Activated T-helper 1 cell treated with Interleukin-2 at 50 U/mL for 16 hours (primary cell): ENCODE data around the gene WNT3.
"Not testable (repeated sequence)": the region's sequence is repeated elsewhere in the genome, so short reads cannot be mapped to it uniquely, and the experiment has no call there.

Source experiments
- DNase-seq: peaks from one replicate; pipeline ENCODE4 v3.0.0-alpha.2; 2020; ENCODE audit warnings: low read depth

The WNT3 gene, protein sequence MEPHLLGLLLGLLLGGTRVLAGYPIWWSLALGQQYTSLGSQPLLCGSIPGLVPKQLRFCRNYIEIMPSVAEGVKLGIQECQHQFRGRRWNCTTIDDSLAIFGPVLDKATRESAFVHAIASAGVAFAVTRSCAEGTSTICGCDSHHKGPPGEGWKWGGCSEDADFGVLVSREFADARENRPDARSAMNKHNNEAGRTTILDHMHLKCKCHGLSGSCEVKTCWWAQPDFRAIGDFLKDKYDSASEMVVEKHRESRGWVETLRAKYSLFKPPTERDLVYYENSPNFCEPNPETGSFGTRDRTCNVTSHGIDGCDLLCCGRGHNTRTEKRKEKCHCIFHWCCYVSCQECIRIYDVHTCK

DNA sequence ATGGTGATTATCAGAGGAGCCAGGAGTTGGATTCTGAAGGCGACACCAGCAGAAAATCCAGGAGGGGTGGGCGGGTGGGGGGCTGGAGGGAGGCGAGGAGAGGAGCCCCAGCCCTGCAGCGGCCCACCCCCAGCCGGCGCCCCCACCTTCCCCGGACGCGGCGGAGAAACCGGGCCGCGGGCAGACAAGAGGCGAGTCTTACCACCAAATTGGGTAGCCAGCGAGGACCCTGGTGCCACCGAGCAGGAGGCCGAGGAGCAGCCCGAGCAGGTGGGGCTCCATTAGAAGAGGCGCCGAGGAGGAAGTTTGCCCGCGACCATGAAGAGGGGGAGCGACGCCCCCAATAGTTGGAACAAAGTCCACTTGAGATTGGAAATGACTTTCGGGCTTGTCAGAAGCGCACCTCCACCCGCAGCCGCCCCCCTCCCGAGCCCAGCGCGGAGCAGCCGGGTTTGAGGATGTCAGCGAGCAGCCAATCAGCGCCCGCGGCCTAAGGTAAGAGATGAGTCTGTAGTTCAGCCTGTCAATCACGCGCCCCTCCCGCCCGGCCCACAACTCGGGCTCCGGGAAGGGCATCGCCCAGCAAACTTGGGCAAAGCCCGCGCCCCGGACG is at the start of gene WNT3:
Gene WNT3, minus strand, starts transcription at position 377 of the 613 bp plus-strand sequence. Its CDS starts 95 bp downstream, at position 282.
- peak; percentile 13 for DNase-seq

DNA sequence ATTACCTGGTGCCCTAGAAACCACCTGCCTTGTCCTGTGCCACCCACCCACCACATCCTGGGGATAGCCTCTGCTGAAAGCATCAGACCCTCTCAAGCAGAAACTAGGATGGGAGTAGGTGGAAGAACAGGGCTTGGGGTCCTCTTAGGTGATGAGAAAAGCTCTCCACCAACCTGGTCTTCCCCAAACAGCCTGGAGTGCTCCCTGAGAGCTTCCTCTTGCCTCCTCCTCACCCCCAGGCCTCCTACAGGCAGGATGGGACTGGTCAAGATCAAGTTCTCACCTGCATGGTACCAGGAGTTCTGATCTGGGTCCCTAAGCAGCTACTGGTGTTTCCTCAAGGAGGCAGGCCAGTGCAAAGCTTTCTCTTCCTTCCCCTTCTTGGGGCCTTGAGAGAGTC is 48.3 kb upstream of the WNT3 start:
- DNase-seq: no peak

DNA sequence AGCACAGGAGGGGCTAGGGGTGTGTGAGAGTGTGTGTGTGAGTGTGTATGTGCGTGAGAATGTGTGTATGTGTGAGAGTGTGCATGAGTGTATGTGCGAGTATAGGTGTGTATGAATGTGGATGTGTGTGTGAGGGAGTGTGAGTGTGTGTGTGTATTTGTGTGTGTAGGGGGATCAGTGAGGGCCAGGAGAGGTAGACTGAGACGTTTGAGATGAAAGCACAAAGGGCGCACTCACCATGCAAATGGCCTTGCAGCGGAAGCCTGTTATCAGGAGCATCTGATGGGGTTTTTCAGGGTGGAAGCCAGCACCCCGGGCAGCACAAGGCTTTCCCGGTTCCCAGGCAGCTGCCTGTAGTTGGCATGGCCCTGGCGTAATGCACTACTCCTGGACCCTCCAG is 47.8 kb upstream of the WNT3 start:
- no peak for DNase-seq

DNA sequence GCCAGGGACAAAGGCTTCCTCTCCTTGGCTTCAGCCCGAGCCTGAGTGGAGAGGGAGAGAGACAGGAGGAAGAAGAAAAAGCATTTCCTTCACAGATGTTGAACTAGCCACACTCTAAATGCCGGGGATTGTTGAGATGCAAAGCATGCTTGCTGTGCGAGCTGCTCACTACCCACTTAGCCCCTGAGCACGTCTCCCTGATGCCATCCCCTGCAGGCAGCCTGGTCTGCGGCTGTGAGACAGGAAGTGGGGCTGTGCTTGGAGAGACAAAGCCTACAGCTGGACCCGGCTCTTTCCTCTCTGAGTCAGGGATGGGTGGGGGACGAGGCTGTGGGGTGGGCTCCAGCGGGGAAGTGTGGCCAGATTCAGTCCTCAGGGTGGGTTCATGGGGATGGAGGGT is 46.6 kb upstream of the WNT3 start:
- DNase-seq: no peak

DNA sequence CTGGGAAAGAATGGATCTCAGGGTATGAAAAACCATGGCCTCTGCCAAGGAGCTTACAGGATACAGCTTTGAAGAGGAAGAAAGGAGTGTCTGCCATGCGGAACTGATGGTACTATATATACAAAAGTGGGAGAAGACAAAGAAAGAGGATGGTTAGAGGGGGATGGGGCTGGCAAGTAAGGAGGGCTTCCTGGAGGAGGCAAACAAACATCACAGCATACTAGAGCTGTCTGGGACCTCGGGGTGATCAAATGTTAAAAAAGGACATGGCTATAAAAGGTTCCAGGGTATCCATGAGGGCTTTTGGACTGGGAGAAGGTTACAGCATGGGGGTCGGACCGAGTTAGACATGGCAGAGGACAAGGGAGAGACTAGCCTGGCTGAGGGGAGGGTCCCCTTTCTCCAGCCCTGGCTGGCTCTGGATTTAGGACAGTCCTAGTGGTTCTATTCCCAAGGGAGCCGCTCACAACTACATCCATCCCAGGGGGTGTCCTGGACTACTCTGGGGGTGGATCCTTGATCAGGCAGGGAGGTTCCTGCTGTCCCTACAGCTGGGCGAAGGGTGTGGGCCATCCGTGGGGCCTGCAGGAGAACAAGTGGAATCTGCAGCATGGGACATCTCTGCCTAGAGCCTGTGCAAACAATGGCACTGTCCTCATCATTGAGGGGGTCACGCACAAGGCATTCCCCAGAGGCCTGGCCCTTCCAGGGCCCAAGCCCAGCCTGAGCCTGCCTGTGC is 45.1 kb upstream of the WNT3 start:
- no peak for DNase-seq

DNA sequence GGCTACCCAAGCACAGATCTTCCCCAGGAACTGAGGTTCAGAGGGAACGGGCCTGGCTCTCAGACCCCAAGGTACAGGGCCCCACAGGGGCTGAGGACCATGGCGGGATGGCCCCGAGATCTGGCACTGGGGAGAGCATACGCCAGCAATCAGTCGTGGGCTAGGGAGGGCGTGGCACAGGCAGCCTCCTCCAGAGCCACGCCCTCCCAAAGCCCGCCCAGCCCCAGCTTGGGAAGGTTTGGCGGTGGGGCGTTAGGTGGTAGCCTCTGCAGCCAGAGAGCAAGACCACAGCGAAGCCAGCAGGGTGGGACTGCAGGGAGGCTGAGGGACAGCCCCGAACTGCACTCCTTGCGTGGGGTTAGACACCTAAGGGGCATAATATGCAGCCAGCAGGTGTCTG is 44.5 kb upstream of the WNT3 start:
- DNase-seq: no peak

DNA sequence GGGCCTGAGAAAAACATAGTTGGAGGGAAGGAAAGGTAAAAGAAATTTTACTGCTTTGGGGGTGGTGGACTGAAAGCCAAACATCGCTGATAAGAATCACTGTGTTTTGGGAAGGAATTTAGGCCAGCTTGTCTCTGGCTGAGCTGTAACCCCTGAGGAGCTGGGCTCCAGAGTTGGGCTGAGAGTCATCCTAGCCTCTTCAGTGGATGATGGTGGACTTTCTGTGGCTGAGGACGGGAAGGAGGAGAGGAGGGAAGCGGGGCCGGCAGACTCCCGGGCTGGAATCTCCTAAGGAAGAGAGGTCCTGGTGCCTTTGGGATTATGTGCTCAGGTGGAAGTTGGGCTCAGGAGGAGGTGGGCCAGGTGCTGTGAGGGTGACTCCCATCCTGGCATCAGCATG is 41.5 kb upstream of the WNT3 start:
- DNase-seq: no peak

DNA sequence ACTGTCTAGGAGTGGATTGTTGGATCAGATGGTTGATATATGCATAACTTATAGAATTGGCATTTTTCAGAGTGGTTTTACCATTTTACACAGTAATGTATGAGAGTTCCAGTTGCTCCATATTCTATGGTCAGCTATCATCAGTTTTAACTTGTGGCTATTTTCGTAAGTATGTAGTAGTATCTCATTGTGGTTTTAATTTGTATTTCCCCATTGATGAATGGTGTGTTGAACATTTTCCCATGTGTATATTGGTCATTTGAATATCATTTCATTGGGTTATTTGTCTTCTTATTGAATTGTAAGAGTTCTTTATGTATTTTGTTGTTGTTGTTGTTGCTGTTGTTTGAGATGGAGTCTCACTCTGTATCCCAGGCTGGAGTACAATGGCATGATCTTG is 39.1 kb upstream of the WNT3 start:
- no peak for DNase-seq

DNA sequence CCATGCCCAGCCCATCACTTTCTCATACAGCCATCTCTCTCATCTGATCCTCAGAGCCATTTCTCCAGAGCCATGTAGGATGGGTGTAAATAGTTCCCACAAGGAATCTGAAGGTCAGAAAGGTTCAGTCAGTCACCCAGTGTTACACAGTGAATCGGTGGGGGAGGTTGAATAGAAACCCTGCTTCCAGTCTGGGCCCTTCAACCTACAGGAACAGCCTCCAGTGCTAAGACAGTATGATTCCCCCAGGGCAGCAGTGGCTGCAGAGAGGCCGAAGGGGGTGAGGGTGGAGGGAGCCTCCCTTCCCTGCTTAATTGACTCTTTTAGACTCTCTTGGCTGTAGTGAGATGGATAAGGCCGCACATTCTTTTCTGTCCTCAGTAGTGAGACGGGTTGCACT is 36.5 kb upstream of the WNT3 start:
- no peak for DNase-seq

DNA sequence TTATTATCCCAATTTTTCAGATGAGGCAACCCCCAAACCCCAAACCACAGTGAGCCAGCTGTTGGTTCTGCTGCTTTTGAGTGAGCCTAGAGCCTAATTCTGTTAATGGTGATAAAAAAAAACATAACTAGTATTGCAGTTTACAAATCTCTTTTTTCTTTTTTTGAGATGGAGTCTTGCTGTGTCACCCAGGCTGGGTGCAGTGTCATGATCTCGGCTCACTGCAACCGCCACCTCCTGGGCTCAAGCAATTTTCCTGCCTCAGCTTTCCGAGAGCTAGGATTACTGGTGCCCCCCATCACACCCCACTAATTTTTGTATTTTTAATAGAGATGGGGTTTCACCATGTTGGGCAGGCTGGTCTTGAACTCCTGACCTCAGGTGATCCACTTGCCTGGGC is 36.0 kb upstream of the WNT3 start:
- DNase-seq: no peak

DNA sequence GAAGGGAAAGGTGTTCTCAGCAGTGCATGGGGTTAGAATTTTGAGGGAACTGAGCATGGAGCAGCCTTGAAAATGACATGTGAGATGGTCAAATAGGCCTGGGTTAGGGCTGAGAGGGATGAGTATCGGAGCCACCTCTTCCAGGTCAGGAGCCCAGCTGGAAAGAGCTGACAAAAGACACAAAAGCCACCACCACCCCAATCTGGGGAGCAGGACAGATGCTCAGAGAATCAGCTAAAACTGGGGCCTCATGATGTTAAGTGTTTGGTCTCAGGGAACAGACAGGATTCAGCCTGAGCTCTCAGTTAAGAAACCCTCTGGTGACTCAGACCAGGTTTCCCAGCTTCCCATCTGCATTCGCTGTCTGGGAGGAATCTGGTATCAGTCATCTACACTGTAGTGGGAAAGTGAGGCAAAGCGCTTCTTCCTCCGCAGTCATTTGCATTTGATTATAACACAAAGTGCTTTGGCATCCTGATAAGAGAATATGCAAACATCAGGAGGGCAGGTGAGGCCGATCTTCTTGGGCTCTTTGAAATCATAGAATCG is 35.5 kb upstream of the WNT3 start:
- DNase-seq: no peak

DNA sequence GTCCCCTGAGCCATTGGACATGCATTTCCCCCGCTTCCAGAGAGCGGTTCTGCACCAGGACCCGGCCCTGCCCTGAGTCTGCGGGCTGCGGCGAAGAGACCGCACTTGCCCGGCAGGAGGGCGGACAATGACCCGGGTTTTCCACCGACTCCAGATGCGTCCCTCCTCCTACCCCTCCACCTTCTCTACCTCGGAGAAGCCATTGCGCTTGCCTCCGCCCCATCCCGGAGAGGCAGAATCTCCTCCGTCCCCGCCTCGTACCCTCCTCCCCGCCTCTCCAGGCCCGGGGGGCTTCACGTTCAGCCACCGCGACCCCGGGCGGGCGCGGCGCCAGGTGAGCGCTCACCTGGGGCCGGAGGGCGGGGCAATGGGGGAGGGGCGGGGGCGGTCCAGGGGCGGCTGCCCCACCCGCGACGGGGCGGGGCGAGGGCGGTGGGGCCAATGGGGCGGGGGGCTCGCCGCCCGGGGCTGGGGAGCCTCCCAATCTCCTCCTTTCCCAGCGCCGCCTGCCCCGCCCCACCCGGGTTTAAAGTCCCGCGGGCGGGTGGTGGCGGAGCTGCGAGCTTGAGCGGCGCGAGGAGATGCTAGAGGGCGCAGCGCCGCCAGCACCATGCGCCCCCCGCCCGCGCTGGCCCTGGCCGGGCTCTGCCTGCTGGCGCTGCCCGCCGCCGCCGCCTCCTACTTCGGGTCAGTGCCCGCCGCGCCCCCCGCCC is 32.7 kb upstream of the WNT3 start, which contains the start of gene WNT9B:
Gene WNT9B, plus strand, starts transcription at position 555 of the 713 bp plus-strand sequence. Its CDS starts 56 bp downstream, at position 611.
- no peak for DNase-seq

DNA sequence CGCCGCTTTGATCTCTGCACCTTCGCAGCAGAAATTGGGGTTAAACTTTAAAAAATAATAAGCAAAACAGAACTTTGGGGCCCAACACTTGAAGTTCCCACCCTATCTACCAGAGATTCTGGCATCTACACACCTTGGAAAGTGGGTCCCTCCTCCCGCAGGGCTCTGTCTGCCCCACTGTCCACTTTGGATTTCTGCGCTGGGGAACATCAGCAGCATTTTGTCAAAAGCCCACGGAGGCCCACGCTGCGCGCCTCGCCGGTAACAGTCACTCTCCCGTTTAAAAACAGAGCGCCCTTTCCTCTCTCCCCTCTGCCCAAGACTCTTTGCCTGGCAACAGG is 32.2 kb upstream of the WNT3 start:
- DNase-seq: no peak

DNA sequence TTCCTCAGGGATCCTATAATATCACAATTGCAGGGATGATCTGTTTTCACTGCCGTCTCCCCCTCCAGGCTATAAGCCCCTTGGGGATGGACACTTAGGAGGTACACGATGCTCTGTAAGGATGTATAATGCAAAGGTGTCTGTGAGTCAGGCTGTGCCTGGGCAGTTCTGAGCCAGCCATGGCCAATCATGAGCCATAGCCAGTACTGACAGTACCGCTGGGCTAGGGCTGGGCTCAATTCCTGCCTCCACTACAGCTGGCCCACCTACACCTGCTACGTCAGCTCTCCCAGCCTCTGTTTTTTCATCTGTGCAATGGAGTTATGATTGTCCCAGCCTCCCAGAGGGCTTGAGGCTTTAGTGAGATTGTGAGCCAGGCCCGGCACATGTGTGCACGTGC is 30.0 kb upstream of the WNT3 start:
- DNase-seq: no peak

DNA sequence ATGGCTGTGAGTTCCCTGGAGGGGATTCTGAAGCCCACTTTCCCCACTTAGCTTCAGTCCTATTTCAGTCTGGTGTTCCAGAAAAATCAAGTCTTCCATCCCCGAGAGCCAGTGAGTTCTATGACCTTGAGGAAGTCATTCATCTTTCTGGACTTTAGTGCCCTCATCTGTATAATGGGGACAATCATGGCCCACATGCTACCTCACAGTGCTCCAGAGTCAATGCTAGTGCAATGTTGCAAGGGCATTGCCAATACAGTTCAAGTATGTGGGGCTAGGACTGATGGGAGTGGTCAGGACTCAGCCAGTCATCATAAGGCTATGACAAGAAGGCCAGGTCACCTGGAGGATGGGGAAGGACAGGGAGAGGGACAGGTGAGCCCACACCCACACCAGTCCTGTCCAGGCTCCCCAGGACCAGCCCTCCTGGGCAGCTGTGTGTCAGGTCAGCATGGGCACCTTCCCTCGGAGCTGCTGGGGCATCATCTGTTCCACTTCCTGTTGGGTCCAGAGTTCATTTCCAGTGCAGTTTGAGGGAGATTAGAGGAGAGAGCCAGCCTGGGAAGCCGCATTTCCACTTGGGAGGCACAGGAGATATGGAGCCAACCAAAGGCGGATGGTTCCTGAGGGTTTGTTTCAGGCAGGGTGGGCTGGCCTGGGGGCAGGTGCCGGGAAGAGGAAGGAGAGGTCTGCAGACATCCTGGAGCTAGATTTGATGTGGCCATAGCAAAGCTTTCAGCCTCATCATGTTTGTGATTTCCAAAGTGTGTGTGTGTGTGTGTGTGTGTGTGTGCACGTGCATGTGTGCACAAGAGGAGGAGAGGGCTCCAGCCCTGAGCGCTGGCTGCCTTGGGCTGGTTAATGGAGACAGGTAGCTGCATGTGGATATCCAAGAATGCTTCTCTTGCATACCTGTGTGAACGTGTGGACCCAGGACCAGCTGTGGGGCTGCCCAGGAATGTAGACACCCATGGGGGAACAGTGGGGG is 29.0 kb upstream of the WNT3 start:
- DNase-seq: no peak

DNA sequence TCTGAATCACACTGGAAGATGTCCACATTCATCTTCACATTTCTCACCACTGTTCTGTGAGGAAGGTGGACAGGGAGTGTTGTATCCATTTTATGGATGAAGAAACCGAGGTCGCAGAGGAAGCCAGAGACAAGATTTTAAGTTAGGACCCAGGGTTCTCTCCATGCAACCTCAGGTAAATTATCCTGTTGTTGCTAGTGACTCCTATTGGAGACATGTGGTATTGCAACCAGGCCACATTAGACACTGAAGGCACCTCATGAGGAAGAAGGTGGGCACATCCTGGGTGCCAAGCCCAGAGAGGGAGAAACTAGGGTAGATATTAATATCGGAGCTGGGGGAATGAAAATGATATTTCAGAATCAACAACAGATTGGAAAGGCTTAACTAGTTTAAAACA is 24.3 kb upstream of the WNT3 start:
- DNase-seq: no peak

DNA sequence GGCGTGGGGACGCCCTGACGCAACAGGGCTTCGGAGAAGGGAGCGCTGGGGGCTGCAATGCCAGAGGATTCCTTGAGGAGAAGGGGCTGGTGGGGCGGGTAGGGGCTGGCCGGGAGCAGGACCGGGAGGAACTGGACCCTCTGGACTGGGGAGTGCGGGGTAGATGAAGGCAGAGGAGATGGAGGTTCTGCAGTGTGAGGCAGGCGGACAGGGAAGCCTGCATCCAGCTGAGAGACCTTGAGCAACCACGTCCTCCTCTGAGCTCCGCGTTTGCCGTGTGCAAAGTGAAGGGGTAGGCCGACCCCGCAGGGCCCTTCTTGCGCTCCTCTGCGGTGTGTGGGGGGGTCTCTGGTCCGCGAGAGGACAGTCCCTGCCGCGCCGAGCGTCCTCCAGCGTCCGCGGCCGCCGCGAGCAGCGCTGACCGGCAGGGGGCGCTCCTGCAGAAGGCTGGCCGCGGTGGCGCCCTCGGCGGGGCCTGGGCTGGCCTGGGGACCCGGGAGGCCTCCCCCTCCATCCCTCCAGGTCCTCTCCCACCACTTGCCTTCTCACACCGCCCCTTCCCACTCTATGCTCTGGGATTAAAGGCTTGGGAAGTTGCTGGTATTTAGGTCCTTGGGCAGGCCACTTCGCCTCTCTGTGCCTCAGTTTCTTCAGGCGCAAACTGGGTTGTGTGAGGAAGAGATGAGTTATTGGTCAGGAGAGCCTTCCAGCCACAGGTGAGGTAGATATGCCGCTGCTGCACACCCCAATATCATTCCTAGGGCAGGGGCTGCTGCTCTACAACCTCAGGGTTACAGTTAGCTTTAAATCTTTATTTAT is 23.3 kb upstream of the WNT3 start:
- DNase-seq: no peak

DNA sequence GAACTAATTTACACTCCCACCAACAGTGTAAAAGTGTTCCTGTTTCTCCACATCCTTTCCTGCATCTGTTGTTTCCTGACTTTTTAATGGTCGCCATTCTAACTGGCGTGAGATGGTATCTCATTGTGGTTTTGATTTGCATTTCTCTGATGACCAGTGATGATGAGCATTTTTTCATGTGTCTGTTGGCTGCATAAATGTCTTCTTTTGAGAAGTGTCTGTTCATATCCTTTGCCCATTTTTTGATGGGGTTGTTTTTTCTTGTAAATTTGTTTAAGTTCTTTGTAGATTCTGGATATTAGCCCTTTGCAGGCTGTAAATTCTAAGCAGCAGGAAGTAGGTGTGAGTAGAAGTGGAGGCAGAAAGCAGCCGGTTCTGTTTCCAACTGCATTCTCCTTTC is 22.1 kb upstream of the WNT3 start:
- DNase-seq: not testable (repeated sequence)

DNA sequence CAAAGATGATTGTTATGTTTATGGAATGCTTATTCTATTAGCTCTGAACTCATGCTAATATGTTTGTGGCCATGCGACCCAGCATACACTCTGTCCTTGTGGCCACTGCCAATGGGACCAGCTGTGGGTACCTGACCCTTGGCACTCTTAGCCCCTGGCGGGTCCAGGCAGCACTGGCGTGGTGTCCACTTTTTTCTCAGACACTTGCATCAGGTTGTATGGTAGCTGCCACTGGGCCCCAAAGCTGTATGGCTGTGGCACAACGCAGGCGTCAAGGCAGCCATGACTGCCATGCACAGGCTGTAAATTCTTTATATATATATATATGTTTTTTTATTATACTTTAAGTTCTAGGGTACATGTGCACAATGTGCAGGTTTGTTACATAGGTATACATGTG is 20.7 kb upstream of the WNT3 start:
- DNase-seq: no peak

DNA sequence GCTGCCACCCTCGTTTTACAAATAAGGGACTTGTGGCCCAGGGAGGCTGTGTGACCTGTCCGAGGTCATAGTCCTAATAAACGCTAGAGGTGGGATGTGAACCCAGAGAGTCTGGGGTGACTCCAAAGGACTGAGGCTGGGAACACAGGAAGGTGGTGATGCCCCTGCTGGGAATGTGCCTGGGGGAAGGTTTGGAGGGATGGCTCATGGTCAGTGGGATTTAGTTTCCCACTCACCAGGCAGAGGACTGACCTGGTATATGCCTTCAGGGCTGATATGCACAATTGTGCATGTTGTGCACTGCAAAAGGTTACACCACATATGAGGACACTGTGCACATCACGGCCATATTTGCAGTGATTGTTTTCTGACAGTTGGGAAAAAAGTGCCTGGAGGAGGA is 19.0 kb upstream of the WNT3 start:
- DNase-seq: no peak
